HG02852 (cell line): ENCODE measurements around the gene PARS2.

Experiments
- ATAC-seq: cut with Tn5 transposase; IDR thresholded peaks from one replicate; pipeline ENCODE4 v1.9.1; 2021; ENCODE audit warnings: mild to moderate bottlenecking, moderate library complexity; ENCODE audit not compliant: unreplicated experiment

The PARS2 gene

DNA sequence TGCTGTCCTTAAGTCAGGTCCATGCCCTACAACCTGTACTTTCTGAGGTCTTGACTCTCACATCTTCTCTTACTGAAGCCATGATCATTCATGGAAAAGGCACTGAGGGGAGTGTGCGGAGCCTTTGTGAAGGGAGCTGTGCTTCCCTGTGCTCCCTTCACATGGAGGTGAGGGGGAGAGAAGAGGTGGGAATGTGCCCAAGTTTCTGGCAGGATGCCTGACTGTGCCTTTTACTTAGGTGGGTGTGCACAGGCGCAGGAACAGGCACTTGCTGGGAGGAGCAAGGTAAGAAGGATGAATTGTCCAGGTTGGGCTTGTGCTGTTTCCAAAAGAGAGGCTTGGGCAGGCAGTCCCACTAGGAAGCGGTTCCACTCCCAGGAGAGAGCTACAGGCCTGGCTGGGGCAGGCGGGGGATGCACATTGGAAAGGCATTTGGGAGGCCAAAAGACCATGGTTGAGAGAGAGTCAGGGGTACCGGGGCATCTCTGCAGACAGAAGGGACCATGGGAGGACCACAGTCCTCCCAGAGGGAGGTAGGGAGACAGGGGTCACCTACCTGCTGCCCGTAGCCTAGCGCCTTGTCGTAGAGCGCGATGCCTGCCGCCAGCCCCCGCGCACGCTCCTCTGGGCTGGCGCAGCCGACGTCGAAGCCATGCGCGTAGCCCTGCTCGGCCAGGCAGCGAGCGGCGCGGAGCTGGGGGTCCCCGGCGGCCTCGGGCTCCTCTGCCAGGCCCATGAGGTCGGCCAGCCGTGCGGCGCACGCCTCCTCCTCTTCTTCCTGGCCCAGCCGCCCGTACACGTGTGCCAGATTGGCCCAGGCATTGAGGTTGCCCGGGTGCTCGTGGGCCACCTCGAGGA is 35.9 kb upstream of the PARS2 start:
- no peak for ATAC-seq

DNA sequence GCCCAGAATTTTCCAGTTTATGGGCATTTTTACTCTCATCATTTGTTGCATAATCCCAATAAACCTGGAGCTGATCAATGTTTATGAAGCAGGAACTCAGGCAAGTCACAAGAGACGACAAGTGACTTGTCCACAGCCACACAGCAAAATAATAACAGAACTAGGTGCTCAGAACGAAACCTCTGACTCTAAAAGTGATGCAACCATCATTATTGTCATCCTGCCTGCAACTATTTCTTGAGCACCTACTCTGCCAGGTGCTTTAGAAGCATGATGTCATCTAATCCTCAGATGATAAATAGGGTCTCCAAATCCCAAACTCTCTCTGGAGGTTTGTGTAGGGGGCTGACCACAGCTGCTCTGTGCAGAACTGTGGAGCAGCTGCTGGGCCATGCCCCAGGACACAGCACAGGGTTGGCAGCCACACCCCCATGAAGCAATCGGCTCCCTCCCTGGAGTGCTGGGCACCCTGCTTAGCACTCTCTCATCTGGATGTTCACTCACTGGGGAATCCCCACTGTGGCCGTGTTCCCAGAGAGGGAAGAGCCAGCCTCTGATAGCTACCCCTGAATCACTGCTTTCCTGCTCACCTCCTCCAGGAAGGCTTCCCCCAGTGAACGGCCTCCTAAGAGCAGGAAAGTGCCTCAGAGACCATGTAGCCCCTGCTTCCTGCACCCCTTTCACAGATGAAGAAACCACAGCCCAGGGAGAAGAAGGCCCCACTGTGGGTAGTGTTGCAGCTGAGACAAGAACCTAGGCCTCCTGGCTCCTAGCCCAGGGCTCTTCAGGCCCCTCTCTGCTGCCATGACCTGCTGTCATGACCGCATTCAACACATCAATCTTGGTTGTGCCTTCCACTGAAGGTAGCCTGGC is 34.7 kb upstream of the PARS2 start:
- peak; percentile 47 for ATAC-seq

DNA sequence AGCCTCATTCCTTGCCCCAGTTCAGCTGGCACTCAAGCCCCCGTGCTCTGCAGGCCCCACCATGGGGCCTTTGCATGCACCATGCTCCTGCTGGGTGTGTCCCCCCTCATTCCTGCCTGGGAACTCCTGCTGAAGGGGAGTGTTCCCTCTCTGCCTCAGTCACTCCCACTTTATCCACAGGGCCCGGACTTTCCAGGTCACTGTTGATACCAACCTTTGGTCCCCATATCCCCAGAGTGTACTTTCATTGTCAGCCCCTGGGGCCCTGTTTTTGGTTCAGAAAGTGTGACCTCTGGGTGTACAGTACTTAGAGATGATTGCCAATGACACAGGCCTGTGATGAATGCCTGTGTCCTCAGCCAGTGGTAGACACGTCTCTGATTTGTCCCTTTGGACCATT is 33.9 kb upstream of the PARS2 start:
- ATAC-seq: no peak

DNA sequence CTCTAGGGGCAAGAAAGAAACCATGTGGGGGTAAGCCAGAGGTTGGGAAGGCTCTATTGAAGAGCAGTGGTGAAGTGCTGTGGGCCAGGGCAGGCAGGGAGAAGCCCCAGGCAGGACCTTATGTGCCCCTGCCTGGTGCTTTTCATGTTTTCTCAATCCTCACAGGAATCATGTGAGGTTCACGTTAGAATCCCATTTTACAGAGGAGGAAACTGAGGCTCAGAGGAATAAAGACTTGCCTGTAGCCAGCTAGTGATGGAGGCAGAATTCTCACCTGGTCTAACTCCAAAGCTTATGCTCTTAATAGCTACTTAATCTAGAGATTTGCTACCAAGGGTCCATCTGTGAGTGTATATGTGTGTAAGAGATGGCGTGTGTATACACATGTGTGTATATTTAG is 32.6 kb upstream of the PARS2 start:
- no peak for ATAC-seq

DNA sequence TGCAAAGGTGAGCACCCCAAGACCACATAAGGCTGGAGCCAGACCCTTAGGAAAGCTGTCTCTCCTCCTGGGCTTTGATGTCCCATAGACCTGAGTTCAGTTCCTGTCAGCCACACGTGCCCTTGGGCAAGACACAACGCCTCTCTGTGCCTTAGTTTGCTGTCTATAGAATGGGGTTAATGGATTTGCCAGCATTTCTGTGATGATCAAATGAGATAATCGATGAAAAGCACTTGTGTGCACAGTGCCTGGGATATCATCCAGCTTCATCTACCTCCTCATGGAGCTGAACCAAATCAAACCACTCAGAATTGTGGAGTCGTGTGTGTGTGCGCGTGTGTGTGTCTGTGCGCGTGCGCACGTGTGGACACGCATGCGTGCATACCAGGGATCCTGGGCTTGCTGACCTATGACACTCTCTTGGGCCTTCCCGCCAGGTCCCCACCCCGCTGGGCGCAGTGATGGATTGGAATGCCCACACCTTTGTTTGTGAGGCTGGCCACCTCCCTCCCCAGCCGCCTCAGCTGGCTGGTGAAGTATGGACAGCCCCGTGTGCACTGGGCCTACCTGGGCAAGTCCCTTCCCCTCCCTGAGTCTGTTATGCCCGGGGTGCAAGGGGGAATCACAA is 31.6 kb upstream of the PARS2 start:
- no peak for ATAC-seq

DNA sequence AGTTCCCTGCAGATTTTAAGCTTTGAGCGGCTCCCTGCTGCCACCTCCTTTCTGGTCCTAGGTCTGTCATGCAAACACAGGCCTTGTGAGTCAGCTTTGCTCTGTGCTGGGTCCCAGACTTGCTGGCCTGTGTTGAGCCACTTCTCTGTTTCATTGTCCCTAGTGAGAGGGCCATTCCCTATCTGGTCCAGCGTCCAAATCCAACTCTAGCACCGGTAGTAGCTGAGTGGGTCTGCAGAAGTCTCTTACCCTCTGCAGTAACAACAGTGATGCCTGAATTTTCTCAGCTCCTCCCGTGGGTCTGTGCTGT is 31.0 kb upstream of the PARS2 start:
- ATAC-seq: no peak

DNA sequence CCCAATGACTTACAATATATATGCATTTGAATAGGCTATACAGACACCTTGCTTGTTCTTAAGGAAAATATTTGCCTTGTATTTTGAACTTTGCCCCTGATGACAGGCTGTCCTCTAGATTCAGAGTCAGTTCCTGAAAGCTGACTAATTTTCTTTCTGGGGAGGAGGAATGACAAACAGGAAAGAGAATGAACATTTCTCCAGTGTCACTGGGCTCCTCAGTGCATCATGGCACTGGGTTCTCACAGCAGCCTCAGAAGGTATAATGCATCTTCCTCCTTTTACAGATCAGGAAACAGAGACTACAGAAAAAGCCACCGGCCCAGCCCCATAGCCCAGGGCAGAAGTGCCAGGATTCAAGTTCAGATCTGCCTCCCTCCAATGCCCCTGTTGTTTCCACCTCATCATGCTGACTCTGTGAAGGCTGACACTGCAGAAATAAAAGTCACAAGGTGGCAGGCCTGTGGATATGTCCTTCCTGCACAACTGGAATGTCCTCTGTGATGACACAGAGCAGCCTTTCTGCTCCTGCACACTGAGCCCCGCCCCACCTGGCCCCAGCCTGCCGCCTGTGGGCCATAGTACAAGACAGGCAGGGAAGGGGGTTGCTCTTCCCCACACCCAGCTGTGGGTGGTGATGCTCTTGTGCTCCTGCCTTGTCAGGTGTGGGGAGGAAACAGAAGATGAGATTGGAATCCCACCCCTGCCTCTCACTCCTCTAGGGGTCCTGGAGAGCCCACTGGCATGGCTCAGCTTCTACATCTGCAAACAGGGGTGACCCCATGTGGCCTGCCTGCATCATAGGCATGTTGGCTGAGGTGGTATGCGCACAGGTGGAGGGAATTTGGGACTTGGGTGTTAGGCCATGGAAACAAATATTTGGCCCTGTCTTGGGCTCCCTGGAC is 30.4 kb upstream of the PARS2 start:
- ATAC-seq: no peak

DNA sequence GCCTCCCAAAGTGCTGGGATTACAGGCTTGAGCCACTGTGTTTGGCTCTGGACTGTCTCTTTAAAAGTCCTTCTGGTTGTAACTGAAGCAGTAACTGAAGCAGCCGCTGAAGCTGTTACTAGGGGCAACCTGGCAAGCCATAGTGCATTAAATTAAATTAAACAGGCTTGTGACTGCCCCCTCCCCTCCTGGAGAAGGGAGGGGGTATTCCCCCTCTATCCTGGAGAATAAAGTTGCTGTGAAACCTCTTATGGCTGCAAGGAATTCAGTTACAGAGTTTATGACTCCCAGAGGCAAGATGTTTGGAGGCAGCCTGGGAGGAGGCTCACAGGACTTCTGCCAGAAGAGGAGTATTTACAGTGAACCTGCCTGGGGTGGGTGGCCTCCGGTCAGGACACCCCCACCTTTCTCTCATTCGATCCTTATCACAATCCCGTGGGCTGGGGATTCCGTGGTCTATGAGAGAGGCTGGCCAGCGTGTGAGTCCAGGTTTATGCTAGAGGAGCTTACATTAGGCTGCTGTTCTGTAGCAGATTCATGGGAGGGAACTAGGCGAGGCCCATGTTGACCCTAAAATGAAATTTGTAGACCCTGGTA is 28.5 kb upstream of the PARS2 start:
- no peak for ATAC-seq

DNA sequence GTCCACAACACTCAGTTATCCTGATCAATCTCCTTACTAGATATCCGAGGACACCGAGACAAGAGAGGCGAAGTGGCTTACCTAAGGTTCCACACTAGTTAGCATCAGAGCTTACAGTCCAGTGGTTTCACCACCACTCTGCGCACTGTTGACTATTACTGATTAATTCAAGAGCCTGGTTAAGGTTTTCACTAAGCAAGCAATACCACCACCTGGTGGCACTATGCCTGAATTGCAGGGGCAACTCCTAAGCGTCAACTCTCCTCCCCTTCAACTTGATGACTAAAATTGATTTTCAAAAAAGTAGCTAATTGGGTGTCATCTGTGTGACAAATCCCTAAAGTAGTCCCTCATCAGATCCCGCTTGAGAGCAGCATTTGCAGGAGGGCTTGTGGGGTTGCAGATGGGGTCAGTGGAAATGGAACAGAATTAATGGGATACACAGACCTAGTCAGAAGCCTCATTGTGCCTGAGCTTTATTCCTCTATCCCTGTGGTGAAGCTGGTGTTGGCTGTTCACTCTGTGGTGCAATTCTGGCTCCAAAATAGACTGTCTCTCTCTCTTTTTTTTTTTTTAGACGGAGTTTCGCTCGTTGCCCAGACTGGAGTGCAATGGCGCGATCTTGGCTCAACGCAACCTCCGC is 27.7 kb upstream of the PARS2 start:
- ATAC-seq: no peak

DNA sequence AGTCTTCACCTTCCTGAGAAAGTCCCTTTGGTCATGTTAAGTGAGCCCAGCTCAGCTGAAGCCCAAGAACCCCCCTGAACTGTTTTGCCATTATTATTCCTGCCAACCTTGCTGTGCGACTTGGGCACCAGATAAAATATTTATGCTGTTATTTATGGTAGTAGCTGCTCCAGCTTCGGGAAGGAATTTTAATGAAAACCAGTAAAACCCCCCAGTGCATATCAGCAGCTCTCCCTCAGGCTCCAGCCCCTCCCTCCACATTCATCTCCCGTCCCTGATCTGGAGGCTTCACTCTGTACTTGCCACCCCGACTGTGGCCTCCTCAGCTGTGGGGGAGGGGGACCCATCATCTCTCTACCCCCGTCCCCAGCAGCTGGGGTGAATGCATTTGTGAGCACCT is 24.1 kb upstream of the PARS2 start:
- no peak for ATAC-seq

DNA sequence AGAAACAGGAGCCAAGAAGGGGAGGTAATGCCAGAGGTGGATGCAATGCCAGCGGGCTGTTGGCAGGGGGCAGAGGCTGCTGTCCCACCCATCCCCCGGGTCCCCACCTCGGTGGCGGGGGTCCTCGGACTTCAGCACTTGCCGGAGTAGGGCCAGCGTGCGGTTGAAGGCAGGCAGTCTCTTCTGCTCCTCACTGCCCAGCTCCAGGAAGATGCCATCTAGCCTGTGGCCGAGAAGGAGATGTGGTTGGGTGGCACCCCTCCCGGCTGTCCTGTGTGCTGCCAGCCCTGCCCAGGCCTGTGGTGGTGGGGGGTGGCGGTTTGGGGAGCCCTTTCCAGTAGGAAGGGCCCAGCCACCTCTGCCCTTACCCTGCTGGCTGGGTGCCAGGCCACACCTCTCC is 23.3 kb upstream of the PARS2 start:
- no peak for ATAC-seq

DNA sequence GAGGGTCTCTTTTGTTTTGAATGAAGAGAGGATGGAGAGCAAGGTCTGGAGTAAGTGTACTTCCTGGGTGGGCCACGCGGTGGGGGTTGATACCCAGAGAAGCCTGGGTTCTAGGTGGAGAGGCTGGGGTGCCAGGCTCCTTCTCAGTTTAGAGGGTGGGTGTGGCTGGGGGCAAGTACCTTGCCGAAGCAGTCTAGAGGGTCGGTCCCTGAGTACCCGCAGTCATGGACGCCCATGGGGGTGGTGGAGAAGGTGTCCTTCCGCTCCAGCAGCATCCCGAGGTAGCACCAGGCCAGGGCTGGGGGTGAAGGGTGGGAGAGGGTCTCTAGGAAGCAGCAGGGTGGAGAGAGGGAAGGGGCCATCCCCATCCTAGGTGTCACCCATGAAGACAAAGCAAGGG is 22.5 kb upstream of the PARS2 start:
- no peak for ATAC-seq

DNA sequence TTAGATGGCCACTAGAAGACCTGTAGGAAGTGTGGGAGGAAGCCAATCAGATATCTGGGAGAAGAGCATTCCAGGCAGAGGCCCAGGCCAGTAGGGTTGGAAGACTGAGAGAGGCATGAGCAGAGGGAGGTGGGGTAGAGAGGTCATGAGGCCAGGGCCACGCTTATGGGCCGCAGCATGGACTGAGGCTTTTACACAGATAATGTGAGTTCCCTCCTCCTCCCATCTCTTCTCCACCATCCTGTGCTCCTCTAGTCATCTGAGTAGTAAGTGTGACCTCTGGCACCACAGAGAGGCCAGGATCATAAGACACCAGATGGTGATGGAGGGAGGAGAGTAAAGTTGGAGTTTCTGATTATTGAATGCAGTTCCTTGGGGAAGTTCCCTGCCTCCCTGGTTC is 19.7 kb upstream of the PARS2 start:
- no peak for ATAC-seq

DNA sequence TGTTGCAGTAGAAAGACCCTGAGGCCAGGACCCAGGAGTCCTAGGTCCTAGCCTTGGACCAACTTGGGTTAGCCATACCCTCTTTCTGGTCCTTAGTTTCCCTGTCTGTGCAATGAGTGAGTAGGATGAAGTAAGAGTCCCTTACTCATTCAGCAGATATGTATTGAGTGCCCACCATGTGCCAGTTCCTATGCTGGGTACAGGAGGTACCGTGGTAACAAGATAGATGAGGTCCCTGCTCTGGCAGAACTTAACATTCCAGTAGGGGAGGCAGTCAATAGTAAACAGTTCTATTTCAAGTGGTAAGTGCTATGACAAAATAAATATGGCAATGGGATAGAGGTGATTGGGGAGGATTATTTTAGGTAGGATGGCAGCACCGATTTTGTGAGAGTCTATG is 18.3 kb upstream of the PARS2 start:
- ATAC-seq: no peak

DNA sequence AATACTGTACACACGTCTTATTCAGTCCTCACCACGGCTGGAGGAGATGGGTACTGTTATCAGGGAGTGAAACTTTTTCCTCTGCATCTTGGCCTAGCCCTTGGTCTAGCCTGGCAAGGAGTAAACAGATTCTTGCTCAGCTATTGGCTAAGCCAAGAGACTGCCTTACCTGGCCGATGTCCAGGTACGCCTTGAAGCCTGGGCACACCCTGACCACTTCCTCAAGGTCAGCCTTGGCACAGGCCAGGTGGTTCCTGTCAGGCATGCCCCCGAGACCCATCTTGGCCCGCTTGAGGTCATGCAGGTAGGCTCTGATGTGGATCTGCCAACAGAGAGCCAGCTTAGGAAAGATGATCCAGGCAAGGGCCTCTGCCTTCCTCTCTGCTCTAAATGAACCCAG is 17.8 kb upstream of the PARS2 start:
- no peak for ATAC-seq

DNA sequence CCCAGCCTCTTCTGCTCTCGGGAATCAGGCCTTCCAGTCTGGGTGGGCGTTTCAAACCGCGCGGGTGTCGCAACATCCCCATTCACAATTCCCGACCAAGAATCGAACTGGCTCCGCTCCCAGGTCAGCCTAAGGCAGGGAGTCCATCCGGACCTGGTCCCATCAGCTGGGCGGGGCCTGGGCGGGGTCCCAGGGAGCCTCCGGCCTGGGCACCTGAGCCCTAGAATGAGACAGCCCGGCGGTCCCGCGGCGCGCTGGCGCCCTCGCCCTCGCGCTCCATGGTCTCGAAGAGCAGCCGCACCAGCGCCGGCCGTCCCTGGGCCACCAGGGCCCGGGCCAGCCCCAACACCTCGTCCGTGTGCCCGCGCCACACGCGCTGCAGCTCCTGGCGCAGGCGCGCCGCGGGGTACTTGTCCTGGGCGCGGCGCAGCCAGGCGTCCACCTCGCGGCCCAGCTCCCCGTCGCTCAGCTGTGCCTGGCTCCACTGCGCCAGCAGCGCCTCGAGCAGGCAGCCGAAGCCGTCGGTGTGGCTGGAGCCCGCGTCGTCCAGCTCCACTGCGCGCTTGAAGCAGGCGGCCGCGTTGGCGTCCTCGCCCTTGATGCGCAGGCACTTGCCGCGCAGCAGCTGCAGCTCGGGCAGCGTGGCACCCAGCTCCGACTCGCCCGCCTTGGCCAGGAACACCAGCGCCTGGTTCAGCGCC is 16.9 kb upstream of the PARS2 start:
- no peak for ATAC-seq

DNA sequence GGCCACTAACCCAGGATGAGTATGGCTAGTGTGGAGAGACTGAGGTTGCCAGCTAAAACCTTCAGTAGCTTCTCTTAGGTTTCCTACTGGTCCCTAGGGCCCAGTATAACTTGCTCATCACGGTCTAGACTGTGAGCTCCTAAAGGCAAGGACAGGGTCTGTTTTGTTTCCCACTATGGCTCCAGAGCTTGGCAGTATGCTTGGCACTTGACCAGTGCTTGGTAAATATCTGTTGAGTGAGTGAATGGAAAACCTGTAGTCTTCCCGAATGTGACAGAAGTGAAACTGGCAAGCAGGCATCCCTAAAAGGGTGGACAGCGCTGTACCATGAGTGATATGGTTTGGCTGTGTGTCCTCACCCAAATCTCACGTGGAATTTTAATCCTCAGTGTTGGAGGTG is 13.1 kb upstream of the PARS2 start:
- no peak for ATAC-seq

DNA sequence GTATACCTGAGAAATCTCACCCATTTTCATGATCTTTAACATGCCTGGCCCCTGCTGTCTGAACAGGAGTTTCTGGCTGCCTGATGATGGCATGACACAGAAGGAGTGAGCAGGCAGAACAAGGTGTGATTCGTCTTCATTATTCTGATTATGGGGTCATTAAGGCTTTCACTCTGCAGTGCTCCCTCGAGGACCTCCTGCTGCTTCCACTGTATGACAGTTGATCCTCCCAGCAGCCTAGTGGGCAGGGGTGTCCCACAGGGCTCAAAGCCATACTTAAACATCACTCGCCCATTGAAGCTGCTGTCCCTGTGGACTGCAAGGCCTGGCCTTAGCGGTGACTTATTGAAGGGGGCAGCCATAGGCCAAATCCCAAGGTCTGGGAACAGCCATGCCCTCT is 12.7 kb upstream of the PARS2 start:
- no peak for ATAC-seq
